HG02885 (cell line): ENCODE measurements around the gene SLC2A5.

Experiments
- ATAC-seq: cut with Tn5 transposase; IDR thresholded peaks from one replicate; pipeline ENCODE4 v1.9.1; 2021; ENCODE audit warnings: mild to moderate bottlenecking; ENCODE audit not compliant: unreplicated experiment, poor library complexity

Gene SLC2A5

DNA sequence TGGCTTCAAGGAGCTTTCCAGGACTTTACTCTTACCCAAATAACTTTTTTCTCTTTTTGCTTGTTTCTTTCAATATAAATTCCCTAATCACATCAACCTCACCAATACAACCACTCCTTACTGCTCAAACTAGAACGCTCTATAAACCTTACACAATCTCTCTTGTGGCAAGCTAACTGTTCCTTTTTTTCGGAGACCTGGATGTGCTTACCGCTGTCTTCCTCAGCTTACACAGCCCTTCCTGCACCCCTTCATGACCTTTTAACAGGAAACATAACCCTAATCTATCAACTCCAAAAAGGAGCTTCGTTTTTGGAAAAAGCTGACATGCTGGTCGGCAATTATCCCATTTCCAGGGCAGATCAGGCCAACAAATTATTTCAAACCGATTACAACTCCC, 24.1 kb upstream of the SLC2A5 start:
- no peak for ATAC-seq

DNA sequence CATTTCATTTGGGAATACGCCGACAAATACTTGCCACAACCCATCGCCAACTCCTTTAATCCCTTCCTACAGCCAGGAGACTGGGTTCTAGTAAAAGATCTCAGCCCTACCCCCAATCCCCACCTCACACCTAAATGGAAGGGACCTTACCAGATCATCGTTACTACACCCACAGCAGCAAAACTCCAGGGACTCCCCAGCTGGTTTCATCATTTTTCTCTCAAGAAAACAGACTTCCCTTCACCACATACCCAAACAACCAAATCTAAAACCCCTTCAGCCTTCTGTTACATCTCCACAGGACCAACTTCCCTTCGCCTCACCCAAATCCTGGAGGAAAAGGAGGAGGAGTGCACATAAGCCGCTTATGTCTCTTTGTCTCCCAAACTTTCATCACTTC, 23.7 kb upstream of the SLC2A5 start:
- ATAC-seq, result no peak

DNA sequence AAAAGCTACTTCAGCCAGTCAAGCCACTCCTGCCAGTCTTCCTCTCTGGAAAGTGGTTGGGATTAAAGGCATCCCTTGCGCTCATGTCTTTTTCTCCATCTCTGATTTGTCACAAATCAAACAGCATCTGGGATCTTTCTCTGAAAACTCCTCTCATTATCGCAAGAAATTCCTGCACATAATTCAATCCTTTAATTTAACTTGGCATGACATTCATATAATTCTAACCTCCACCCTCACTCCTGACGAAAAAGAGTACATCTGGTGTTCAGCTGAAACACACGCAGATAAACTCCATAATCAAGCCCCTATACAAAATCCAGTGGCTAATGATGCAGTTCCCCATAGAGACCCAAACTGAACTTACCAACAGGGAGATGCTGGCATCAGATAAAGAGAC, 19.4 kb upstream of the SLC2A5 start:
- ATAC-seq, result no peak

DNA sequence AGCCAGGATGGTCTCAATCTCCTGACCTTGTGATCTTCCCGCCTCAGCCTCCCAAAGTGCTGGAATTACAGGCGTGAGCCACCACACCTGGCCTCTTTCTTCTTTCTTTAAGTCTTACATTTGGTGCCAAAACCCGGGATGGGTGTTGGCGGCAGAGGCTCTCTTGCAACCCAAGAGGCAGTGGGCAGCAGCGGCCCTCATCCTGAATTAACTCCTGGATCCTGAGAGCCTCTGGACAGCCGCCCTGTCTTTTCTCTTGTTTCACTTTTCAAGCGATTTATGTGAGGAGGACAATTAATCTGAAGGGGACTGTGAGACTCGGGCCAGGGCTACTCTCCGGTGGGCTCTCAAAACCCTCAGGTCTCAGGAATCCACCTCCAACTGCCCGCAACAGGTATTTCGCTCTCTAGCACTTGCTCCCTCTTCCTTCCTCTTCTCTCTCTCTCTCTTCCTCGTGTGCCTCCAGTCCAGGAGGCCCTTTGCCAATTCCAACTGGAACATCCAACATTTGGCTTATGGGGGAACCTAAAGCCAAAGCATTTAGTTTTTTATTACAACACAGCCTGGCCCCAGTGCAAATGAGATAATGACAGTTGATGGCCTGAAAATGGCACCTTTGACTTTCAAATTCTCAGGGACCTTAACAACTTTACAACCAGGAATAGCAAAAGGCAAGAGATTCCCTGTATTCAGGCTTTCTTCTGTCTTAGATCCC, 18.1 kb upstream of the SLC2A5 start:
- ATAC-seq, result no peak

DNA sequence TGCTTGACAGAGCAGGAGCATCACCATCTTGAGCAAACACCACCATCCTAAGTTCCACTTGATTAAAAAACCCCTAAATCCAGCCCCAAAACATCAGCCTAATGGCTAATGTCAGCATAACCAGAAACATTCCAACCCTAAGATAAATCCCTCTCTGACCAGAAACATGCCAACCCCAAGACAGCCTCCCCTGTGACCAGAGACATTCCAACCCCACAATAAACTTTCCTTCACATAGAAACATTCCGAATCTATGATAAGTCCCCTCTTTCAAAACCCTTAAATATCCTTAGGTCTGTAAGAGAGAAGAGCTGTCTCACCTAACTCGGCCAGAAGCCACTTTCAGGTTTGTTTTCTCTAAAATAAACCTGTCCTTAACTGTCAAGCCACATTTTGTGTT, 17.4 kb upstream of the SLC2A5 start:
- ATAC-seq, result no peak

DNA sequence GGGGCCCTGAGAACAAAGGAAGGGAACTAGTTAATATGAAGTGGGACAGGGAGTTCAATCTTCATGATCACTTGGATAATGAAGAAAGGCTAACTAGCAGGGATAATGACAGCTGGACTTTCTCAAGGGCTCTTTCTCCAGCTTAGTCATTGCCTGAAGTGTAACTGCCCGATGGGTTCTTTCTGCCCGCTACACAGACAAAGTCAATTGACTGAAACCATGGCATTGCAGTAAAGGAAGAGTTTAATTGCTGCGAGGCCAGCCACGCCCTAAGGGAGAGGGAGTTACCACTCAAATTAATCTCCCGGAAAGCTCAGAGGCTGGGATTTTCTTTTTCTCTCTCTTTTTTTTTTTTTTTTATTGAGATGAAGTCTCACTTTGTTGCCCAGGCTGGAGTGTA, 16.6 kb upstream of the SLC2A5 start:
- ATAC-seq, result no peak

DNA sequence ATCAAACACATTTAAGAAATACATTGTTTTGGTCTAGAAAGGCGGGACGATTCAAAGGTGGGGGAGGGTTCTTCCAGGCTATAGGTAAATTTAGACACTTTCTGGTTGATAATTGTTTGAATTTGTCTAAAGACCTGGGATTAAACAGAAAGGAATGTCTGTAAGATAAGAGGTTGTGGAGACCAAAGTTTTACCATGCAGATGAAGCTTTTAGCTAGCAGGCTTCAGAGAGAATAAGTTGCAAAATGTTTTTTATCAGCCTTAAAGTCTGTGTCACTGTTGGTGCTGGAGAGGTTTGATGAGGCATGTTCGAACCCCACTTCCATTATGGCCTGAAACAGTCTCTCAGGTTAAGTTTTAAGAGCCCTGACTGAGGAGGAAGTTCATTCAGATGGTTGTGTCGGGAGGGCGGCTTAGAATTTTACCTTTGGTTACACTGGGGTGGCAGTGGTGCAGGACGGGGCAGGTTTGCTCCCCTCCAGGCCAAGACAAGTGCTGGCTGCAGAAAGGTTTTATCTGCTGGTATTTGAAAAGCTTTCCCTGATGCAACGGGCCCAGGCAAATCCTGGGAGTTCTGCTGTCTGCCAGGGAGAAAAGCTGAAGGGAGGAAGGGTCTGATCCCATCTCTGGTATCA, 16.0 kb upstream of the SLC2A5 start:
- ATAC-seq, result no peak

DNA sequence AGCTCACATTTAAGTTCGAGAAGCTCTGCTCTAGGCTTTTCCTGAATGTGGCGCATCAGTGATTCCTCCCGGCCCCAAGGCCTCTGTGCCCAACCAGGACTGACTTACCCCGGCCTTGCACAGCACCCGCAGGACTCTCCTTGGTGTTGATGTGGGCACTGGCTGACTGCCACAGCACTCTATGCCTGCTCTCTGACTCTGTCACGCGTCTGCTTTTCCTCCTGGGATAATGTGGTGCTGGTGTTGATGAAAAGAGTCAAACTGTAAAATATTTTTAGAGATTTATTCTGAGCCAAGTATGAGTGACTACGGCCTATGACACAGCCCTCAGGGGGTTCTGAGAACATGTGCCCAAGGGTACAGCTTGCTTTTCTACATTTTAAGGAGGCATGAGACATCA, 15.5 kb upstream of the SLC2A5 start:
- ATAC-seq, result no peak

DNA sequence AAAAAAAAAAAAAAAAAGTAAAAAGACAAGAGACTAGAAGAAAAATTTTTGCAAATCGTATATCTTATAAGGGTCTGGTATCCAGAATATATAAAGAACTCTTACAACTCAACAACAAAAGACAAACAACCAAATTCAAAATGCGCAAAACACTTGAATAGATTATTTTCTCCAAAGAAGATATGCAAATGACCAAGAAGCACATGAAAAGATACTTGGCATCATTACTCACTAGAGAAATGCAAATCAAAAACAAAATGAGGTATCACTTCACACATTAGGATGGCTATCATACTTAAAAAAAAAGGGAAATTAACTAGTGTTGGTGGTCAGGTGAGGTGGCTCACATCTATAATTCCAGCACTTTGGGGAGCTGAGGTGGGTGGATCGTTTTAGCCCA, 12.0 kb upstream of the SLC2A5 start:
- no peak for ATAC-seq

DNA sequence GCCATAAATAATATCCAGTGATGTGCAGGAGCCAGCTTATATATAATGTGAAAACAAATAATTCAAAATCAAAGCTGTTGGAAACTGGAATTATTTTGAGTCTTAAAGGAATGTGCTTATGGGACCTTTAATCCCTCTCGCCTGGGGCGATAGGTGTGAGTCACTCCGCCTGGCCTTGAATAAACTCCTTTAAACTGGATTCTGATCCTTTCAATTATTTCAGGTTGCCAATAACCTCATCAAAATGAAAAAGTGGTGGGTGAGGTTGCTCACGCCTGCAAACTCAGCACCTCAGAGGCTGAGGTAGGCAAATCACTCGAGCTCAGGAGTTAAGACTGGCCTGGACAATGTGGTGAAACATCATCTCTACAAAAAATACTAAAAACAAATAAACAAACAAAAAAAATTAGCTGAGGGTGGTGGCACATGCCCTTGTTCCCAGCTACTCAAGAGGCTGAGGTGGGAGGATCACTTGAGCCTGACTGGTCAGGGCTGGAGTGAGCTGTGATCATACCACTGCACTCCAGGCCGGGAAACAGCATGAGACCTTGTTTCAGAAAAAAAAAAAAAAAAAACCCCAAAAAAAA, 11.4 kb upstream of the SLC2A5 start:
- ATAC-seq, result no peak

DNA sequence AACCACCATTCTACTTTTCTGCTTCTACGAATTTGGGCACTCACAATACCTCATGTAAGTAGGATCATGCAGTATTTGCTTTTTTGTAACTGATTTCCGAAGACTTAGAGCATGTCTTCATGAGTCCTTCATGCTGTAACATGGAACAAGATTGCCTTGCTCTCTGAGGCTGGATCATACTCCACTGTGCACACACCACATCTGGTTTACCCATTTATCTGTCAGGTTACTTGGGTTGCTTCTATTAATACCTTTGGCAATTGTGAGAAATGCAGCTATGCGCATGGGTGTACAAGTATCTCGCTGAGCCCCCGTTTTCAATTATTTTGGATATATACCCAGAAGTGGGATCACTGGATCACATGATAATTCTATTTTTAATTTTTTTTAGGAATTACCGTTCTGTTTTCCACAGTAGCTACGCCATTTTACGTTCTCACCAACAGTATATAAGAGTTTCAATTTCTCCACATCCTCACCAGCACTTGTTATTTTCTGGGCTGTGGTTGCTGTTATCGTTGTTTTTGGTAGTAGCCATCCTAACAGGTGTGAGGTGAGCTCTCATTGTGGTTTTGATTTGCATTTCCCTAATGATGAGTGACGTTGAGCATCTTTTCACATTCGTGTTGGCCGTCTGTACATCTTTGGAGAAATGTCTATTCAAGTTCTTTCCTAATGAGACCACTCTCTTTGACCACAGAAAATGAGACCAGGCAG, 10.7 kb upstream of the SLC2A5 start:
- ATAC-seq, result peak; percentile 46

DNA sequence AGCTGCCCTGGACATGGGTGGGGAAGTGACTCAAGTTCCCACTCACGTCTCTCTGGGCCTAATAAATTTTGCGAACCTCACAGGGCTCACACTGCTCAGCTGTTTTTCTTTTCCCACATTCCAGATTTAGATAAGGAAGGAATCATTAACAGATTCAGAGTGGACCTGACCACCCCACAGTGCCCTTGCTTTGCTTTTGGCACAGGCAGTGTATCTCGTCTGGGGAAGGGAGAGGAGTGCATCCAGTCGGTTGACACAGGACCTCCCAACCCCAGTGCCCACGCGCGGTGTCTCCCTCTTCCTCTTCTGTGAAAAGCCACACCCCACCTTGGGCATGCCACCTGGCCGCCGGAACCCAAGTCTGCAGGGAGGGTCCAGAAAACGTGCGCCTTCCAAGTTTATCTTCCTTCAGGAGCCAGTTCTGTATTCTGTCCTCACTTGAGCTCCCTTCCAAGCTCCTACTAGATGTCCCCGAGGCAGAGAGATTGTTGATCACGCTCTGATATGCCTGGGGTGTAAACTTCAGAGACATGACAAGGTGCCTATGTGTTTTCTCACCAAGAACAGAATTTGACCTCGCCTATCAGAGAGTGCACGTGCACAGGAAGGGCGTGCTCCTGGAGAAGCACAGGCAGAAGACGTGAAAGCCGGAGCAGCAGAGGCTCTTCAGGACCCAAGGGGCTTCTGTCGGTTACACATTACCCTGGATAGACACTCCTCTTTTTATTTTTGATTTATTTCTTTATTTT, 9.5 kb upstream of the SLC2A5 start:
- ATAC-seq, result no peak

DNA sequence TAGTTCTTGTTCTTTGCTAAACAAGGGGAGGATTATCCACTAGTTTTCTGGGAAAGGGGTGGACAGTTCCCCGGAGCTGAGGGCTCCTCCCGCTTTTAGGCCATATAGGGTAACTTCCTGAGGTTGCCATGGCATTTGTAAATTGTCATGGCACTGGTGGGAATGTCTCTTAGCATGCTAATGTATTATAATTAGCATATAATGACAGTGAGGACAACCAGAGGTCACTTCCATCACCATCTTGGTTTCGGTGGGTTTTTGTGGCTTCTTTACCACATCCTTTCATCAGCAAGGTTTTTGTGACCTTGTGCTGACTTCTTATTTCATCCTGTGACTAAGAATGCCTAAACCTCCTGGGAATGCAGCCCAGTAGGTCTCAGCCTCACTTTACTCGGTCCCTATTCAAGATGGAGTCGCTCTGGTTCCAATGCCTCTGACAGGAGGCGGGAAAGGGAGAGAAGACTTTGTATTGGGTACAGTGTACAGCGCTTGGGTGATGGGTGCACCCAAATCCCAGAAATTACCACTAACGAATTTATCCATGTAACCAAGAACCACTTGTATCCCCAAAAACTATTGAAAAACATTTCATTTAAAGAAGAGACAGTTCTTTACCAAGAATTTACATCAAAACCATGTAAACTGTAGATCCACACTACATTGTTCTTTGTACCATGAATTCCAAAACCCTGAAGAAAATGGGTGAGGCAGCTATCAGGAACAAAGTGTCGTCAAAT, 8.7 kb upstream of the SLC2A5 start:
- ATAC-seq, result peak; percentile 41

DNA sequence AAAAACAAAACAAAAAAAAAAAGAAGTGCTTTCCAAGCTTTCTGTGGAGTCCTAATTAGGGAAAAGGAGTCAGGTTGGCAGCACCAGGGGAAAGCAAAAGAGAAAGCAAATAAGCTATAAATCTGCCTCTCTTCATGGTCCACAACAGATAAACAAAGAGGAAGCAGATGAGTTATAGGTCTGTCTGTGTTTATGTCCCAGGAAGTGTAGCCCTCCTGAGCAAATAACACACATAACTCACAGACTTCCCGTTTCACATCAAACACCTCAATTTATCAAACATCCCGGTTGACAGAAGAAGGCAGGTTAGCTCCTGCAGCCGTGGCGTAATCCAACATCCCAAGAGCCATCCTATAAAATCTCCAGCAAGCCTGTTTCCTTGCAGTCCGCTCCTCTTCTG, 5.6 kb upstream of the SLC2A5 start:
- ATAC-seq, result no peak

DNA sequence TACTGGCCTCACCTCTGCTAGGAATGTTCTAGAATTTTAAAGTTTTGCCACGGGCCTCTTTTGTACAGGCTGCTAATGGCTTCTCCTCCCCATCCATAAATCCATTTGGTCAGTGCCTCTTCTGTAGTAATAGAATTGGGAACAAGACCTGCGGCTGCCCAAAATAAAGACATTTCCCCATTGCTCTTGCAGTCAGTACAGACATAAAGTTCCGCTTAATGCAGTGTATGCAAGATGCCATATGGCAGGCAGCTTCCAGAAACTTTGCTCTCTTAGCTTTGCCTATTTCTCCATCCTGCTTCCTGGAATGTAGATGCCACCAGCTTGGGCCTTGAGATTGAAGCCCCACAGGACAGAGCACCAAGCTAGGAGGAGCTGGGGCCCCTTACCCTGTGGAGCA, 3.7 kb upstream of the SLC2A5 start:
- ATAC-seq, result no peak

DNA sequence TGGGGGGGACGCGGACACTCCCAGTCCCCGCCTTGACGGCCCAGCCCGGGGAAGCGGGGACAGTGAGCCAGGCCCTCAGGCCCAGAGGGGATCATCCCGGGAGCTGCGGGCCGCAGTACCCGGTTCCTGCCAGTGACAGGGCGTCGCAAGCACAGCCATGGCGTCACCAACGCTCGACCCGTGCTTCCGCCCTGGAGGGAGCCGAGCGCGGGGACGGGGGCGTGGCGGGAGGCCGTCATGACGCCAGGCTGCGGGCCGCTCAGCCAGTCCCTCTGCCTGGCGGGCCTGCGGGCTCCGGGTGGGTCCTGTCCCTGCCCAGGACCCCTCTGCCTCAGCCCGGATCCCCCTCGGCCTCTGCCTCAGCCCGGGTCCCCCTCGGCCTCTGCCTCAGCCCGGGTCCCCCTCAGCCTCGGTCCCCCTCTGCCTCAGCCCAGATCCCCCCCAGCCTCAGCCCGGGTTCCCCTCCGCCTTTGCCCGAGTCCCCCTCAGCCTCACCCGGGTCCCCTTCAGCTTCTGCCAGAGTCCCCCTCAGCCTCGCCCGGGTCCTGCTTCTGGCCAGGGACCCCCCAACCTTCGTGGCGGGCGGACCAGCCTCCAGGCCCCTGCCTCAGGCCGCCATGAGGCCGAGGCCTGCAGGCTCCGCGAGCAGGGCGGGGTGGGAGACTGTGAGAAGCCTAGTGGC, 2.3 kb upstream of the SLC2A5 start:
- ATAC-seq, result no peak

DNA sequence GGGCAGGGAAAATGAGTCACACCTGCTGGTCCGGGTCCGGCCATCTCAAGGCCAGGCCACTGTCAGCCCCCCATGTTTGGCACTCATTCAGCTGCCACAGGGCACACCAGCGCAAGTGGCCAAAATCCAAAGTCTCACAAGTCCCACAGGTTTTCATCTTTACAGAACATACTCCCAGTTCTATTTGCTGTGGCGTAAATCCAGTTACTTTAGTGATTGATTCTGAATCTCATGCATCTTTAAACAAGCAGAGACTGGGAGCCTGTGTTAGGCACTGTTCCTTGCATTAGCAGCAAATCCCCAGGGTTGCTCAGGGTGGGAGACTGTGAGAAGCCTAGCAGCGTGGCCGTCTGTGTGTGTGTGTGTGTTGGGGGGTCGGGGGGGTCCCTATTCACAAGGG, 1.1 kb upstream of the SLC2A5 start:
- no peak for ATAC-seq

DNA sequence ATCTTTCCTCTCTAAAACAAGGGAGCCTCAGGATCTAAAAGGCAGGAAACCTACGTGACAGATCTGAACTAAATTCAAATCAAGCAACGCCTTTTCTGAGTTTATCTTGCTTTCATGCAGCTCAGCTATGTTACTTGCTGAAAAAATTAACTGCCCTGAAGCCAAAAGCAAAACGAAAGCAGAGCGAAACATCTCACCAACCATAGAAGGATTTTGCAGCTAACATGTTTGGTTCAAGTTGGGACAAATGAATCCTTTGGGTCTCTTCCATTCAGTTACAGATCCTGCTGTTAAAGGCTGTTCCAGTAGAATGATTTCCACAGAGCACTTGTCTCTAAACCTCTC, 482 bp downstream of the SLC2A5 start:
- no peak for ATAC-seq

DNA sequence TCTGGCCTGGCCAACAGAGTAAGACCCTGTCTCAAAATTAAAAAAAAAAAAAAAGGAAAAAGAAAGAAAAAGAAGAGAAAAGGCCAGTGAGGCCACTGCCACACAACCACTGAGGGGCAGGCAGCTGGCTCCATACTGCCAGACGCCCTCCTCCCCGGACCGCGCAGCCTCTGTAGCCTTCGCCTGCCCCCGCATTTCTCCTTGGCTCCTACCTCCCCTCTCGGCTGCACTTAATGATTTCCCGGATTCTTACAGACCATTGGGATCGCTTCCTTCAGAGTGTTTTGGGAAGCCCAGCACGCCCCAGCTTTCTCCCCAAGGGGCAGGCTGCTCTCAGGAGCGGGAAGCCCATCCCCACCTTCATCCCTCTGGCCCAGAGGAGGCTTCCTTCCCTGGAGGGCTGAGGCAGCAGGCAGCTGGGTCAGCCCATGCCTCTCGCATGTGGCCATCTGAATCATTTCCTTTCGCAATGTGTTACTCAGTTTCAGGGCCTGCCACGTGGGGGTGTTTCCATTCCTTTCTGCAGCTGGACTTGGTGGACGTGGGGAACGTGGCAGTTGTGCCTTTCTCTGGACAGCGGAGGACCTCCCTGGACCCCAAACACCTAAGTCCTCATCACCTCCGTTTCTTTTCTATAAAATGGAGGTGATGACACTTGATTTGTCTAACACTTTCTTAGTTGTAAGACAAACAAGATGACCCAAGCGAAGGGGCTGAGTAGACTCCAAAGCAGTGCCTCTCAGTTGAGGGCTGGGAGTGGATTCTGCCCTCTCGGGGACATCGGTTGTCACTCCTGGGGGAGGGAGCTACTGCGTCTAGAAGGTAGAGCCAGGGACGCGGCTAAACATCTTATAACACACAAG, 2.3 kb downstream of the SLC2A5 start:
- ATAC-seq, result no peak
